ENCODE results near the gene WFS1. TPM values are rescaled to one million over a fixed set of nuclear protein-coding genes. Genes with fewer than 3 reads are reported as not detected.

WFS1 gene
- total and polyA plus RNA-seq, 2 of the 8 experiments (the other 6 are each of a cell fraction or from before 2014, with no cell fraction given), result 29.1 to 43.1 TPM

- no peak overlapping the region for H2BK15ac ChIP-seq (ENCODE audit: low read length)
- peaks cover 0 to 2% of the 10 kb centered on the region in 2 experiments for H4K20me1 ChIP-seq (replicated peaks in 1 of 2; ENCODE audit: control insufficient read depth in 1 of 2, insufficient read depth in 2 of 2, low read length in 2 of 2)
- 88% methylated on average over 10 of the region's 13 CpGs; no CpG with 5 or more reads in 1 of the 2 experiments for WGBS, 2 experiments (ENCODE audit: extremely low coverage in 1 of 2, insufficient coverage in 1 of 2, insufficient read length in 1 of 2, insufficient replicate concordance in 2 of 2, low coverage in 1 of 2, low lambda C conversion rate in 2 of 2, missing lambda C conversion rate in 1 of 2)
- no peak overlapping the region for H3K4me2 ChIP-seq (ENCODE audit: insufficient read depth in 1 of 2, low read depth in 2 of 2, low read length in 2 of 2)
- no peak overlapping the region for H2BK5ac ChIP-seq (ENCODE audit: low read depth, low read length)
- no peak overlapping the region for H3K23ac ChIP-seq (ENCODE audit: insufficient read length)
- H2BK120ac ChIP-seq (replicated peaks; ENCODE audit: low read depth, low read length), result no peak overlapping the region
- CTCF ChIA-PET (ENCODE audit: partially characterized antibody), result interaction anchor here (0.9 to 22.3 kb wide), 7 partner anchors 8 to 338 kb away, joined by 3 to 908 read pairs (median 4); partner anchors contain the start of gene WFS1
- peaks cover 0 to 14% (median 4%) of the 10 kb centered on the region in 4 experiments; a peak in 5 of 7 replicates for H3K4me1 ChIP-seq (replicated peaks in 1 of 4; ENCODE audit: control insufficient read depth in 3 of 4, insufficient read depth in 4 of 4, low read length in 3 of 4)
- no peak overlapping the region for H2AFZ ChIP-seq (ENCODE audit: low read length)
- no peaks in the 10 kb centered on the region for H3K27me3 ChIP-seq (replicated peaks in 1 of 4; ENCODE audit: control insufficient read depth in 3 of 4, extremely low read depth in 1 of 4, insufficient read depth in 3 of 4, low read length in 3 of 4)
- H3K9me3 ChIP-seq (ENCODE audit: insufficient read depth in 2 of 2, low read depth in 1 of 2, low read length in 1 of 2), result peaks cover 4 to 11% of the 10 kb centered on the region in 2 experiments; a peak in 3 of 4 replicates
- no peak overlapping the region for H3K56ac ChIP-seq (replicated peaks; ENCODE audit: insufficient read length, low read depth, low read length)
- DNase-seq (ENCODE audit: low read depth in 1 of 2, low spot score in 2 of 2) (no peak), FAIRE-seq (no peak)
- H3K9ac ChIP-seq (replicated peaks in 1 of 4; ENCODE audit: extremely low read depth in 1 of 4, low read depth in 3 of 4, low read length in 3 of 4), result no peak overlapping the region
- H2BK12ac ChIP-seq (ENCODE audit: low read depth, low read length), result no peak overlapping the region
- no peak overlapping the region for H2BK20ac ChIP-seq (ENCODE audit: low read length)
- H3K14ac ChIP-seq (ENCODE audit: insufficient read length), result no peak overlapping the region
- no peak overlapping the region for H3K27ac ChIP-seq (ENCODE audit: low read depth, low read length)
- POLR2A ChIA-PET (ENCODE audit: partially characterized antibody), result interaction anchor here (0.6 kb wide), 1 partner anchor 101 kb away, joined by 3 read pairs; no protein-coding TSS in a partner anchor
- H3K4ac ChIP-seq (replicated peaks; ENCODE audit: insufficient read length, low read depth, low read length), result no peak overlapping the region
- H2AK5ac ChIP-seq (ENCODE audit: low read depth, low read length), result no peak overlapping the region
- H3K79me2 ChIP-seq (ENCODE audit: control insufficient read depth in 1 of 2, insufficient read depth in 2 of 2, low read length in 2 of 2), result no peaks in the 10 kb centered on the region
- H3K18ac ChIP-seq (ENCODE audit: extremely low read depth, low read length), result no peak overlapping the region
- H4K91ac ChIP-seq (replicated peaks; ENCODE audit: insufficient read length, low read length), result no peak overlapping the region
- no peaks in the 10 kb centered on the region for H3K79me1 ChIP-seq (ENCODE audit: low read depth, low read length)
- H4K5ac ChIP-seq (ENCODE audit: insufficient read length, low read depth, low read length), result no peak overlapping the region
- H4K8ac ChIP-seq (ENCODE audit: extremely low read depth, insufficient read depth, low read length), result no peak overlapping the region
- H3K23me2 ChIP-seq (ENCODE audit: low read depth, low read length), result no peaks in the 10 kb centered on the region
- H3K36me3 ChIP-seq (ENCODE audit: control insufficient read depth in 2 of 4, insufficient read depth in 4 of 4, low read length in 3 of 4), result no peaks in the 10 kb centered on the region
- no peak overlapping the region for H3K4me3 ChIP-seq (ENCODE audit: extremely low read depth in 1 of 4, insufficient read depth in 2 of 4, low read depth in 3 of 4, low read length in 4 of 4)
- TF ChIP-seq CTCF (IDR thresholded peaks at IDR 0.05; ENCODE audit: control extremely low read depth in 1 of 3, insufficient read depth in 1 of 3, low read depth in 1 of 3, low read length in 3 of 3) (no peak), JUND (IDR thresholded peaks at IDR 0.05; ENCODE audit: low read length) (no peak), SRF (IDR thresholded peaks at IDR 0.05; ENCODE audit: low read depth, low read length) (no peak), SIX5 (IDR thresholded peaks at IDR 0.05; ENCODE audit: low read depth, low read length) (no peak), SP1 (IDR thresholded peaks at IDR 0.05; ENCODE audit: low read depth, low read length) (no peak), EP300 (IDR thresholded peaks at IDR 0.05; ENCODE audit: borderline replicate concordance in 1 of 2, low read depth in 2 of 2, low read length in 2 of 2) (no peak), POU5F1 (IDR thresholded peaks at IDR 0.05; ENCODE audit: low read depth, low read length) (no peak), SAP30 (IDR thresholded peaks at IDR 0.05; ENCODE audit: insufficient read depth, insufficient replicate concordance, low read length) (no peak), BCL11A (IDR thresholded peaks at IDR 0.05; ENCODE audit: low read depth in 2 of 2, low read length in 2 of 2) (no peak), CTBP2 (IDR thresholded peaks at IDR 0.05; ENCODE audit: borderline replicate concordance, insufficient read depth, insufficient read length, low read length) (no peak), TCF12 (IDR thresholded peaks at IDR 0.05; ENCODE audit: low read depth, low read length) (no peak)
Observed at GRCh38 chr4:6336166-6336565, 66.5 kb downstream of the WFS1 start.
